PC-3 (cell line): ENCODE data around the gene OSBPL6. TPM values are rescaled to one million over a fixed set of nuclear protein-coding genes. Genes with fewer than 3 reads are reported as not detected.

Experiments
- ATAC-seq: fragments of 200-7000 bp; cut with Tn5 transposase; 2 replicates; pipeline ENCODE4 v1.9.1; 2020; ENCODE audit warnings: mild to moderate bottlenecking, moderate library complexity
- BruUV-seq: library from RNA; stranded (reverse); fragments of 400-500 nt; replicated peaks from 2 replicates; lab custom pipeline; 2021; lab: Mats Ljungman, UMichigan
- CTCF ChIA-PET: fragments of 300-600 bp; sonication (Branson Sonifier 250); formaldehyde crosslinking; loops from one replicate; lab custom pipeline; 2022; ENCODE audit warnings: antibody characterized with exemption; lab: Charles Lee
- POLR2A ChIA-PET: fragments of 300-600 bp; sonication (Branson Sonifier 250); formaldehyde crosslinking; loops from one replicate; lab custom pipeline; 2022; ENCODE audit warnings: antibody characterized with exemption; ENCODE audit not compliant: unreplicated experiment; lab: Charles Lee
- DNase-seq: peaks from one replicate; pipeline ENCODE4 v3.0.0-alpha.2; 2015
- H2AFZ ChIP-seq: fragments of 300-600 bp; sonication (generic); 2 replicates; pipeline ENCODE4 v1.6.0; 2016; ENCODE audit warnings: antibody characterized with exemption, low read length
- H3F3A ChIP-seq: fragments of 300-600 bp; sonication (generic); one replicate; pipeline ENCODE4 v1.6.0; 2017; ENCODE audit warnings: antibody characterized with exemption, low read length, control low read depth, mild to moderate bottlenecking; ENCODE audit not compliant: unreplicated experiment
- H3K27ac ChIP-seq: fragments of 300-600 bp; sonication (generic); 2 replicates; pipeline ENCODE4 v1.5.1; 2016; ENCODE audit warnings: mild to moderate bottlenecking, low read length
- H3K27me3 ChIP-seq: fragments of 300-600 bp; sonication (generic); 2 replicates; pipeline ENCODE4 v1.6.1; 2016; ENCODE audit warnings: low read length, mixed read lengths
- H3K36me3 ChIP-seq: fragments of 300-600 bp; sonication (generic); 2 replicates; pipeline ENCODE4 v1.6.1; 2016; ENCODE audit warnings: low read depth, mixed run types, low read length, mixed read lengths
- H3K4me1 ChIP-seq: fragments of 300-600 bp; sonication (generic); 2 replicates; pipeline ENCODE4 v1.5.1; 2016; ENCODE audit warnings: low read length; ENCODE audit not compliant: insufficient read depth
- H3K4me2 ChIP-seq: fragments of 300-600 bp; sonication (generic); 2 replicates; pipeline ENCODE4 v1.6.0; 2016; ENCODE audit warnings: low read length
- H3K4me3 ChIP-seq: fragments of 300-600 bp; sonication (generic); 2 replicates; pipeline ENCODE4 v1.5.1; 2016; ENCODE audit warnings: mild to moderate bottlenecking, low read length, mixed read lengths
- H3K79me2 ChIP-seq: fragments of 300-600 bp; sonication (generic); 2 replicates; pipeline ENCODE4 v1.6.1; 2017; ENCODE audit warnings: low read length, mixed read lengths
- H3K9ac ChIP-seq: fragments of 300-600 bp; sonication (generic); 2 replicates; pipeline ENCODE4 v1.6.0; 2016; ENCODE audit warnings: mild to moderate bottlenecking, low read length
- H3K9me2 ChIP-seq: fragments of 300-600 bp; sonication (generic); replicated peaks from 2 replicates; pipeline ENCODE4 v1.6.1; 2016; ENCODE audit warnings: mixed run types, low read length, mixed read lengths
- H3K9me3 ChIP-seq: fragments of 300-600 bp; sonication (generic); 2 replicates; pipeline ENCODE4 v1.6.1; 2016; ENCODE audit warnings: low read length, mixed read lengths
- H4K20me1 ChIP-seq: fragments of 300-600 bp; sonication (generic); 2 replicates; pipeline ENCODE4 v1.6.1; 2016; ENCODE audit warnings: low read length, mixed read lengths
- CTCF ChIP-seq: fragments of 300-600 bp; sonication (generic); conservative IDR thresholded peaks from 2 replicates; pipeline ENCODE4 v1.5.1; 2017; ENCODE audit warnings: antibody characterized with exemption, low read depth, mild to moderate bottlenecking, low read length
- EZH2 ChIP-seq: fragments of 300-600 bp; sonication (generic); IDR thresholded peaks from one replicate; pipeline ENCODE4 v1.6.1; 2017; ENCODE audit warnings: antibody characterized with exemption, mild to moderate bottlenecking, low read length; ENCODE audit not compliant: unreplicated experiment
- EZH2phosphoT487 ChIP-seq: fragments of 300-600 bp; sonication (generic); IDR thresholded peaks from 2 replicates; pipeline ENCODE4 v1.6.1; 2018; ENCODE audit warnings: mild to moderate bottlenecking, antibody characterized with exemption, low read length, borderline replicate concordance
- intact Hi-C: fragments of 100-400 bp; cut with micrococcal nuclease; formaldehyde crosslinking; loops from 2 replicates; pipeline ENCODE4 v1.9.0; 2023
- total RNA-seq: library from RNA; depleted of rRNA; stranded (reverse); fragments of >200 nt; gene quantifications from 2 replicates; pipeline ENCODE4 v1.2.3, GENCODE V29; 2014

The OSBPL6 gene
- total RNA-seq, 1 experiment from 2014 or later = 4.0 TPM

- Histone ChIP-seq H3K36me3 (no peaks in the 10 kb centered on the region), H3K27ac (no peak overlapping the region), H2AFZ (no peak overlapping the region), H3K4me1 (peaks cover 18% of the 10 kb centered on the region), H3K4me3 (no peak overlapping the region), H4K20me1 (no peaks in the 10 kb centered on the region), H3K4me2 (no peak overlapping the region), H3K9ac (no peak overlapping the region), H3K79me2 (no peaks in the 10 kb centered on the region), H3F3A (no peaks in the 10 kb centered on the region), H3K27me3 (no peaks in the 10 kb centered on the region), H3K9me3 (no peaks in the 10 kb centered on the region), H3K9me2 (no peaks in the 10 kb centered on the region)
- no TSS peak for BruUV-seq
- ATAC-seq = no peak
- DNase-seq = no peak
- ChIA-PET POLR2A (no interaction called here), CTCF (no interaction called here)
- TF ChIP-seq EZH2phosphoT487 (no peak), CTCF (no peak), EZH2 (no peak)
- intact Hi-C loops = no loop called here
Measured at GRCh38 chr2:178401994-178402437, 207.7 kb downstream of the OSBPL6 start.

- Histone ChIP-seq H3K9me3 (no peaks in the 10 kb centered on the region), H2AFZ (no peak overlapping the region), H3K36me3 (no peaks in the 10 kb centered on the region), H3F3A (no peaks in the 10 kb centered on the region), H3K27ac (no peak overlapping the region), H3K4me2 (peak overlapping the region; percentile 43), H3K79me2 (no peaks in the 10 kb centered on the region), H3K9ac (no peak overlapping the region), H3K27me3 (no peaks in the 10 kb centered on the region), H3K4me1 (peaks cover 18% of the 10 kb centered on the region), H3K4me3 (no peak overlapping the region), H3K9me2 (no peaks in the 10 kb centered on the region), H4K20me1 (no peaks in the 10 kb centered on the region)
- no peak for DNase-seq
- CTCF ChIA-PET = interaction anchor here (1.1 kb wide), 1 partner anchor 94 kb away, joined by 3 read pairs; no protein-coding TSS in a partner anchor
- no TSS peak for BruUV-seq
- TF ChIP-seq CTCF (no peak), EZH2 (no peak), EZH2phosphoT487 (no peak)
- intact Hi-C loops = no loop called here
- POLR2A ChIA-PET = interaction anchor here (0.6 to 0.7 kb wide), 2 partner anchors 9 to 569 kb away, joined by 3 to 4 read pairs; no protein-coding TSS in a partner anchor
- no peak for ATAC-seq
Measured at GRCh38 chr2:178403671-178404306, 209.5 kb downstream of the OSBPL6 start.

- Histone ChIP-seq H3K79me2 (no peaks in the 10 kb centered on the region), H3K27ac (no peak overlapping the region), H3K36me3 (no peaks in the 10 kb centered on the region), H3K4me2 (peak overlapping the region; percentile 43), H3K9ac (no peak overlapping the region), H3K9me2 (no peaks in the 10 kb centered on the region), H3K4me3 (no peak overlapping the region), H3K9me3 (no peaks in the 10 kb centered on the region), H3K4me1 (peaks cover 18% of the 10 kb centered on the region), H3F3A (no peaks in the 10 kb centered on the region), H4K20me1 (no peaks in the 10 kb centered on the region), H3K27me3 (no peaks in the 10 kb centered on the region), H2AFZ (no peak overlapping the region; the same call in 1 of the 2 replicates)
- CTCF ChIA-PET = interaction anchor here (1.1 kb wide), 1 partner anchor 95 kb away, joined by 3 read pairs; no protein-coding TSS in a partner anchor
- intact Hi-C loops = no loop called here
- POLR2A ChIA-PET = interaction anchor here (0.6 to 0.7 kb wide), 2 partner anchors 8 to 570 kb away, joined by 3 to 4 read pairs; no protein-coding TSS in a partner anchor
- TF ChIP-seq EZH2 (no peak), CTCF (no peak), EZH2phosphoT487 (no peak)
- no TSS peak for BruUV-seq
- peak; percentile 100 for ATAC-seq
- peak; percentile 84 for DNase-seq
Measured at GRCh38 chr2:178404368-178404767, 210.1 kb downstream of the OSBPL6 start.
